Measurements from ENCODE around the gene CTXND1. TPM values are rescaled to one million over a fixed set of nuclear protein-coding genes. Genes with fewer than 3 reads are reported as not detected.

The CTXND1 gene
- total RNA-seq, 1 experiment from 2014 or later = not detected

- H3K4me1 ChIP-seq (ENCODE audit: insufficient read depth, low read length) = no peaks in the 10 kb centered on the region
- H2AFZ ChIP-seq (ENCODE audit: low read length) = no peak overlapping the region
- TF ChIP-seq, protein P1, sequence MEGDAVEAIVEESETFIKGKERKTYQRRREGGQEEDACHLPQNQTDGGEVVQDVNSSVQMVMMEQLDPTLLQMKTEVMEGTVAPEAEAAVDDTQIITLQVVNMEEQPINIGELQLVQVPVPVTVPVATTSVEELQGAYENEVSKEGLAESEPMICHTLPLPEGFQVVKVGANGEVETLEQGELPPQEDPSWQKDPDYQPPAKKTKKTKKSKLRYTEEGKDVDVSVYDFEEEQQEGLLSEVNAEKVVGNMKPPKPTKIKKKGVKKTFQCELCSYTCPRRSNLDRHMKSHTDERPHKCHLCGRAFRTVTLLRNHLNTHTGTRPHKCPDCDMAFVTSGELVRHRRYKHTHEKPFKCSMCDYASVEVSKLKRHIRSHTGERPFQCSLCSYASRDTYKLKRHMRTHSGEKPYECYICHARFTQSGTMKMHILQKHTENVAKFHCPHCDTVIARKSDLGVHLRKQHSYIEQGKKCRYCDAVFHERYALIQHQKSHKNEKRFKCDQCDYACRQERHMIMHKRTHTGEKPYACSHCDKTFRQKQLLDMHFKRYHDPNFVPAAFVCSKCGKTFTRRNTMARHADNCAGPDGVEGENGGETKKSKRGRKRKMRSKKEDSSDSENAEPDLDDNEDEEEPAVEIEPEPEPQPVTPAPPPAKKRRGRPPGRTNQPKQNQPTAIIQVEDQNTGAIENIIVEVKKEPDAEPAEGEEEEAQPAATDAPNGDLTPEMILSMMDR (conservative IDR thresholded peaks at IDR 0.05; ENCODE audit: low read depth, low read length) = no peak
- no peak for TF ChIP-seq EZH2 (IDR thresholded peaks at IDR 0.05; ENCODE audit: low read length, unreplicated experiment)
- no peak for TF ChIP-seq EZH2phosphoT487 (IDR thresholded peaks at IDR 0.05; ENCODE audit: borderline replicate concordance, low read length)
- intact Hi-C loops (cut with micrococcal nuclease) = no loop called here
- H3K27ac ChIP-seq (ENCODE audit: low read length) = no peak overlapping the region
- H3K27me3 ChIP-seq (ENCODE audit: low read length) = peaks cover 62% of the 10 kb centered on the region
- no peak overlapping the region for H3K4me3 ChIP-seq (ENCODE audit: low read length)
- no peaks in the 10 kb centered on the region for H3F3A ChIP-seq (ENCODE audit: low read length, unreplicated experiment)
- no peaks in the 10 kb centered on the region for H3K9me2 ChIP-seq (replicated peaks; ENCODE audit: low read length)
- CTCF ChIA-PET = no interaction called here
- BruUV-seq (replicated peaks) = no TSS peak
- no peaks in the 10 kb centered on the region for H3K9me3 ChIP-seq (ENCODE audit: low read length)
- ATAC-seq = no peak
- H4K20me1 ChIP-seq (ENCODE audit: low read length) = no peaks in the 10 kb centered on the region
- no peaks in the 10 kb centered on the region for H3K79me2 ChIP-seq (ENCODE audit: low read length)
- DNase-seq = peak; percentile 30
- no peak overlapping the region for H3K9ac ChIP-seq (ENCODE audit: low read length)
- H3K36me3 ChIP-seq (ENCODE audit: low read depth, low read length) = no peaks in the 10 kb centered on the region
- POLR2A ChIA-PET (ENCODE audit: unreplicated experiment) = no interaction called here
- H3K4me2 ChIP-seq (ENCODE audit: low read length) = no peak overlapping the region
Observed at GRCh38 chr15:80264031-80264430, 12.0 kb upstream of the CTXND1 start.

- no peak overlapping the region for H3K4me2 ChIP-seq (ENCODE audit: low read length)
- no TSS peak for BruUV-seq (replicated peaks)
- no peaks in the 10 kb centered on the region for H4K20me1 ChIP-seq (ENCODE audit: low read length)
- no peak for ATAC-seq
- no peak overlapping the region for H3K27ac ChIP-seq (ENCODE audit: low read length)
- no peak overlapping the region for H3K4me3 ChIP-seq (ENCODE audit: low read length)
- no peaks in the 10 kb centered on the region for H3K79me2 ChIP-seq (ENCODE audit: low read length)
- intact Hi-C loops (cut with micrococcal nuclease) = no loop called here
- H3K9ac ChIP-seq (ENCODE audit: low read length) = no peak overlapping the region
- no peak overlapping the region for H2AFZ ChIP-seq (ENCODE audit: low read length)
- H3K9me2 ChIP-seq (replicated peaks; ENCODE audit: low read length) = no peaks in the 10 kb centered on the region
- peaks cover 68% of the 10 kb centered on the region for H3K27me3 ChIP-seq (ENCODE audit: low read length)
- H3K36me3 ChIP-seq (ENCODE audit: low read depth, low read length) = no peaks in the 10 kb centered on the region
- DNase-seq = no peak
- TF ChIP-seq, protein P1 (conservative IDR thresholded peaks at IDR 0.05; ENCODE audit: low read depth, low read length) = no peak
- TF ChIP-seq EZH2phosphoT487 (IDR thresholded peaks at IDR 0.05; ENCODE audit: borderline replicate concordance, low read length) = no peak
- no peak for TF ChIP-seq EZH2 (IDR thresholded peaks at IDR 0.05; ENCODE audit: low read length, unreplicated experiment)
- no peaks in the 10 kb centered on the region for H3F3A ChIP-seq (ENCODE audit: low read length, unreplicated experiment)
- POLR2A ChIA-PET (ENCODE audit: unreplicated experiment) = no interaction called here
- H3K4me1 ChIP-seq (ENCODE audit: insufficient read depth, low read length) = no peaks in the 10 kb centered on the region
- H3K9me3 ChIP-seq (ENCODE audit: low read length) = no peaks in the 10 kb centered on the region
- CTCF ChIA-PET = no interaction called here
Observed at GRCh38 chr15:80260551-80260950, 8.5 kb upstream of the CTXND1 start.

- H3K9ac ChIP-seq (ENCODE audit: low read length) = no peak overlapping the region
- no peaks in the 10 kb centered on the region for H3K36me3 ChIP-seq (ENCODE audit: low read depth, low read length)
- H3K79me2 ChIP-seq (ENCODE audit: low read length) = no peaks in the 10 kb centered on the region
- H3K4me2 ChIP-seq (ENCODE audit: low read length) = no peak overlapping the region
- no peaks in the 10 kb centered on the region for H3K4me1 ChIP-seq (ENCODE audit: insufficient read depth, low read length)
- H3K27ac ChIP-seq (ENCODE audit: low read length) = no peak overlapping the region
- DNase-seq (no peak), ATAC-seq (no peak)
- CTCF ChIA-PET = no interaction called here
- BruUV-seq (replicated peaks) = no TSS peak
- intact Hi-C loops (cut with micrococcal nuclease) = no loop called here
- no peaks in the 10 kb centered on the region for H3F3A ChIP-seq (ENCODE audit: low read length, unreplicated experiment)
- no peaks in the 10 kb centered on the region for H3K9me2 ChIP-seq (replicated peaks; ENCODE audit: low read length)
- no peaks in the 10 kb centered on the region for H4K20me1 ChIP-seq (ENCODE audit: low read length)
- no peak overlapping the region for H2AFZ ChIP-seq (ENCODE audit: low read length)
- no peak for TF ChIP-seq EZH2 (IDR thresholded peaks at IDR 0.05; ENCODE audit: low read length, unreplicated experiment)
- TF ChIP-seq EZH2phosphoT487 (IDR thresholded peaks at IDR 0.05; ENCODE audit: borderline replicate concordance, low read length) = no peak
- TF ChIP-seq, protein P1 (conservative IDR thresholded peaks at IDR 0.05; ENCODE audit: low read depth, low read length) = no peak
- no peaks in the 10 kb centered on the region for H3K9me3 ChIP-seq (ENCODE audit: low read length)
- H3K4me3 ChIP-seq (ENCODE audit: low read length) = no peak overlapping the region
- POLR2A ChIA-PET (ENCODE audit: unreplicated experiment) = no interaction called here
- peaks cover 73% of the 10 kb centered on the region for H3K27me3 ChIP-seq (ENCODE audit: low read length)
Observed at GRCh38 chr15:80259942-80260510, 8.0 kb upstream of the CTXND1 start.

Measured in PC-3 (cell line).